Lung (tissue), 12 donors: Measurements from ENCODE around the gene PDIA6. TPM values are rescaled to one million over a fixed set of nuclear protein-coding genes. Genes with fewer than 3 reads are reported as not detected.
"Not testable (repeated sequence)": the region's sequence is repeated elsewhere in the genome, so short reads cannot be mapped to it uniquely, and the experiment has no call there.

Experiments
- ATAC-seq: fragments of 200-7000 bp; cut with Tn5 transposase; one replicate; pipeline ENCODE4 v1.9.1; 2020; ENCODE audit warnings: moderate number of reproducible peaks; ENCODE audit not compliant: insufficient read depth, low FRiP score
- DNase-seq, 3 donors: peaks; one replicate each; pipeline ENCODE4 v3.0.0-alpha.2; 2013 to 2017
- H3K27ac ChIP-seq, 2 donors: one replicate each; pipeline ENCODE4 v1.5.1; 2013; ENCODE audit warnings: mild to moderate bottlenecking in 2 of 2, moderate library complexity in 2 of 2, control low read depth in 1 of 2, inconsistent platforms in 1 of 2, low read depth in 1 of 2, low read length in 1 of 2
- H3K27me3 ChIP-seq, 3 donors: one replicate each; pipeline ENCODE4 v1.5.1; 2013; ENCODE audit warnings: low read length in 2 of 3; ENCODE audit not compliant: control insufficient read depth in 3 of 3, insufficient read depth in 3 of 3
- H3K36me3 ChIP-seq, 4 donors: one replicate each; pipeline ENCODE4 v1.5.1; 2013; ENCODE audit warnings: low read length in 4 of 4, mild to moderate bottlenecking in 1 of 4, moderate library complexity in 1 of 4; ENCODE audit not compliant: control insufficient read depth in 4 of 4, insufficient read depth in 4 of 4
- H3K4me1 ChIP-seq, 5 donors: one replicate each; pipeline ENCODE4 v1.5.1; 2013; ENCODE audit warnings: low read length in 5 of 5, mild to moderate bottlenecking in 2 of 5, moderate library complexity in 1 of 5; ENCODE audit not compliant: control insufficient read depth in 5 of 5, insufficient read depth in 5 of 5
- H3K4me3 ChIP-seq: one replicate; pipeline ENCODE4 v1.5.1; 2013; ENCODE audit warnings: mild to moderate bottlenecking, control low read depth, moderate library complexity
- H3K9ac ChIP-seq, 2 donors: one replicate each; pipeline ENCODE4 v1.5.1; 2013; ENCODE audit warnings: low read length in 2 of 2, control low read depth in 1 of 2; ENCODE audit not compliant: insufficient read depth in 1 of 2
- H3K9me3 ChIP-seq, 4 donors: one replicate each; pipeline ENCODE4 v1.5.1; 2013; ENCODE audit warnings: low read length in 3 of 4, mild to moderate bottlenecking in 1 of 4, moderate library complexity in 1 of 4; ENCODE audit not compliant: control insufficient read depth in 4 of 4, insufficient read depth in 3 of 4
- CTCF ChIP-seq: IDR thresholded peaks from 2 replicates; pipeline ENCODE4 v1.5.1; 2012; ENCODE audit warnings: mild to moderate bottlenecking; ENCODE audit errors: control extremely low read depth, extremely low read depth
- WGBS, 2 donors: extraction: QIAGEN DNeasy Blood & Tissue Kit; methylation state at CpG; one replicate each; pipeline ENCODE4 v1.1.7; 2013; 5-methylcytosine and 5-hydroxymethylcytosine counted together
- polyA plus RNA-seq, 2 donors: library from polyadenylated mRNA; stranded (reverse); fragments of 200-250 nt; gene quantifications; one replicate each; pipeline ENCODE4 v1.2.1, GENCODE V29; 2013
- total RNA-seq, 2 donors: library from RNA; depleted of rRNA in 1 of 2; stranded (reverse); fragments of >200 nt in 1 of 2; gene quantifications; one replicate each; pipeline ENCODE4 v1.2.1, GENCODE V29; 2014 to 2021
- donor health status: control.
- donor health status: control.
- donor health status: Bipolar disorder and iron deficiency.
- donor health status: healthy.
- donor health status: DM: yes; HTN: yes; CAD: no.

PDIA6 gene
- total and polyA plus RNA-seq, 4 donors = 70.1 to 341 (median 189) TPM

GRCh38 chr2:10784719-10785118 lies 27.9 kb downstream of the PDIA6 start:
- no peak overlapping the region for H3K4me3 ChIP-seq
- peaks cover 0 to 7% (median 0%) of the 10 kb centered on the region in 5 donors for H3K4me1 ChIP-seq
- ATAC-seq = no peak
- whole genome bisulfite sequencing, 2 donors = 76 to 87% methylated on average over 9 of the region's 9 CpGs
- H3K27ac ChIP-seq = no peak overlapping the region
- H3K9me3 ChIP-seq = no peaks in the 10 kb centered on the region
- H3K36me3 ChIP-seq = peaks cover 24 to 65% (median 46%) of the 10 kb centered on the region in 4 donors
- H3K27me3 ChIP-seq = no peaks in the 10 kb centered on the region
- TF ChIP-seq CTCF = no peak
- DNase-seq = no peak
- no peak overlapping the region for H3K9ac ChIP-seq

GRCh38 chr2:10783421-10783820 lies 29.2 kb downstream of the PDIA6 start:
- peaks cover 17 to 56% (median 41%) of the 10 kb centered on the region in 4 donors for H3K36me3 ChIP-seq
- no peak overlapping the region for H3K9ac ChIP-seq
- no peak for TF ChIP-seq CTCF
- H3K9me3 ChIP-seq = no peaks in the 10 kb centered on the region
- DNase-seq (no peak), ATAC-seq (no peak)
- no peaks in the 10 kb centered on the region for H3K27me3 ChIP-seq
- H3K4me1 ChIP-seq = peaks cover 0 to 7% (median 0%) of the 10 kb centered on the region in 5 donors
- H3K4me3 ChIP-seq = no peak overlapping the region
- no peak overlapping the region for H3K27ac ChIP-seq
- 81 to 92% methylated on average over 4 of the region's 4 CpGs for WGBS, 2 donors

GRCh38 chr2:10781746-10782145 lies 30.8 kb downstream of the PDIA6 start:
- no peaks in the 10 kb centered on the region for H3K27me3 ChIP-seq
- H3K4me1 ChIP-seq = peaks cover 0 to 3% (median 0%) of the 10 kb centered on the region in 5 donors
- DNase-seq (no peak), ATAC-seq (no peak)
- no peak for TF ChIP-seq CTCF
- no peak overlapping the region for H3K9ac ChIP-seq
- peaks cover 10 to 49% (median 36%) of the 10 kb centered on the region in 4 donors for H3K36me3 ChIP-seq
- WGBS, 2 donors = 95% methylated on average over 8 of the region's 8 CpGs
- no peak overlapping the region for H3K4me3 ChIP-seq
- H3K9me3 ChIP-seq = no peaks in the 10 kb centered on the region
- no peak overlapping the region for H3K27ac ChIP-seq

GRCh38 chr2:10780821-10781220 lies 31.8 kb downstream of the PDIA6 start:
- peaks cover 10 to 44% (median 30%) of the 10 kb centered on the region in 4 donors for H3K36me3 ChIP-seq
- H3K9ac ChIP-seq, DNase-seq: not testable (repeated sequence)

More at GRCh38 chr2:10780821-10781220, 31.8 kb downstream of the PDIA6 start:
- not testable (repeated sequence) for H3K9me3 ChIP-seq, H3K27ac ChIP-seq, H3K4me1 ChIP-seq, H3K27me3 ChIP-seq, H3K4me3 ChIP-seq, ATAC-seq
- WGBS, 2 donors = 96 to 98% methylated on average over 11 of the region's 11 CpGs
